Hematopoietic multipotent progenitor cell (in vitro differentiated cells): ENCODE results near the gene MAEA. TPM values are rescaled to one million over a fixed set of nuclear protein-coding genes. Genes with fewer than 3 reads are reported as not detected.
"Not testable (repeated sequence)": the region's sequence is repeated elsewhere in the genome, so short reads cannot be mapped to it uniquely, and the experiment has no call there.

Experiments
- DNase-seq, 3 donors: peaks; one replicate each; pipeline ENCODE4 v3.0.0-alpha.2; 2011 to 2015; ENCODE audit warnings: low read depth in 2 of 3, low spot score in 2 of 3
- total RNA-seq: library from RNA; depleted of rRNA; stranded (reverse); fragments of >200 nt; gene quantifications from one replicate; pipeline ENCODE4 v1.2.3, GENCODE V29; 2012

The MAEA gene
- total RNA-seq, 1 donor = 94.8 TPM

DNA sequence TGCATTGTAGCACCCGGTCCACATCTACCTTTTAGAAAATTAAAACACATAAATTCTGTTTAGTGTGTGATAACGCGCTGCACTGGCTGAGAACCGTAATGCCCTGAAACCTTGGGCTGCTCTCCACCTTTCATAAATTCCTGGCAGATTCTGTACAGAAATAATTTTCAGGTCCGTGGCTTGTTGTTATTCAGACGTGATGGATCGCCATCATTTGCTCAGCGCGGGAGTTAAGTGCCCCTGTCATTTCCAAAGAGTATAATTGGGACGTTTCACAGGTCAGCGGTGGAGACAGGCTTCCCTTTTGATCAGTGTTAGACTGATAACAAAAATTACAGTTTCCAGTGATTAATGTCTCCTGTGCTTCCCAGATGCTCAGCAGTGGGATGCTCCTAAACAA is 73.8 kb downstream of the MAEA start:
- no peak for DNase-seq

- no peak for DNase-seq
Measured at GRCh38 chr4:1364217-1364616, 74.5 kb downstream of the MAEA start.

- no peak for DNase-seq
Measured at GRCh38 chr4:1364748-1365147, 75.1 kb downstream of the MAEA start.

DNA sequence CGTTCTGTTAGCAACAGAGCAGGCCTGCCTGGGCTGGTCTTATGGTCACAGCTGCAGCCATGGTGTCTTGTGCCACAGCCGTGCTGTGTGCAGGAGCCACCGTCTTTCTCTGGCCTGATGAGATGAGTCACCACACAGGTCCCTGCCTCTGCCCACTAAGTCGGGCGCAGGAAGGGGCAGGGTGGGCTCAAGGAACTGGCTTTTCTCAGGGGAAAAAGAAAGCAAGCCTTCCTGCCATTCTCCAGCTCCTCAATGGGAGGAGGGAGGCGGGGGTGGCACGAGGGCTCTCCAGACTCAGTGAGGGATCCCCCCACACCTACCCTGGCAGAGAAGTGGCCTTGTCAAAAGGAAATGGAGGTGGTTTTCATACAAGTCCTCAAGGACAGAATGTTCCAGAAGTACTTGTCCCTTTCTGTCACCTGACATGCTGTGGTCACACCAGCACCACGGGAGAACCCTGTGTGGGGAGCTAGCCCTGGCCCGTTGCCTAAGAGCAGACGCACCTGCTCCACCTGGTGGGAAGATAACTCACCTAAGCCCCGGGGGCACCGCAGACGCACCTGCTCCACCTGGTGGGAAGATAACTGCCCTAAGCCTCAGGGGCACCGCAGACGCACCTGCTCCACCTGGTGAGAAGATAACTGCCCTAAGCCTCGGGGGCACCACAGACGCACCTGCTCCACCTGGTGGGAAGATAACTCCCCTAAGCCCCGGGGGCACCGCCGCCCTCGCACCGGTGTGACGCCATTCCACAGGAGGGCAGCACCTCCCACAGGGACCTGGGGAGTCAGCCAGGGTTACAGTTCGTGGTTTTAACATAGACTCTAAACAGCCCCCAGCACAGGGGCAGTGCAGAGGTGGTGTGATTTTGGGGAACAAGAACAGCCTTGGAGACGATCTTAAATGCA is 75.8 kb downstream of the MAEA start:
- DNase-seq = no peak

- no peak for DNase-seq
Measured at GRCh38 chr4:1366371-1367229, 76.9 kb downstream of the MAEA start.

DNA sequence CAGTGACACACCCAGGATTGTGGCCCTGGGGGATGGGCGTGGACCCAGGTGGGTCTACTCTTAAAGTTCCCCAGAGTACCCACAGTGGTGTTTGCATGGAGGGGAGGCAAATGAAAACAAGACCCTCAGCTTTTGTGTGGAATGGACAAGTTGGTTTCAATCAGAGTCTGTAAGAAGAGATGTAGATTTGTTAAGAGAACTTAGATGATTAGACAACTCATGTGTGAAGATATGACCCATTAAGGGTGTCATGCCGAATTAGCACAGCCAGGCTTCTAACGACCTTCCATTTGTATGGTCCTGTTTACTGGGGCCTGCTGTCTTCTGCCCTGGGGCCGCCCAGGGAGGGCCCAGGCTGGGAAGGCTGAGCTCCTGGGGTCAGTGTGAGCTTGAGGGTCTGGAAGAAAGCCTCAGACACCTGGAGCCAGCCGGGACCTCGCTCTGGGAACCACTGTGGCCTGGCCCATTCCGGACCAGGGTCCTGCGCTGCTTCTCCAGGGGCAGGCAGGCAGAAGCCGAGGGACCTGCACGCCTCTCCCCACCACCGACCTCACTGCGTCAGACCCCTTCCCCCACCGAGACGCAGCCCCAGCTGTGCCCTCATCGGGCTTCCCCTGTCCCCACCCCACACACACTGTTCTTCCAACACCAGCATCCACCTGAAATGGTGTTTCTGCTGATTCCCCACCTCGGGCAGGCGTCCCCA is 77.7 kb downstream of the MAEA start:
- DNase-seq = no peak

- no peak for DNase-seq
Measured at GRCh38 chr4:1367936-1368289, 78.2 kb downstream of the MAEA start.

GRCh38 chr4:1368421-1369090 is 78.9 kb downstream of the MAEA start:
- DNase-seq = no peak

- DNase-seq = no peak
Measured at GRCh38 chr4:1369091-1369450, 79.4 kb downstream of the MAEA start.

GRCh38 chr4:1369479-1370079 is 79.9 kb downstream of the MAEA start:
- no peak for DNase-seq

- DNase-seq = no peak
Measured at GRCh38 chr4:1370321-1371124, 80.8 kb downstream of the MAEA start.

GRCh38 chr4:1371176-1372165 is 81.8 kb downstream of the MAEA start:
- no peak for DNase-seq

- DNase-seq = not testable (repeated sequence)
Measured at GRCh38 chr4:1372576-1372975, 82.9 kb downstream of the MAEA start.

GRCh38 chr4:1373892-1374705 is 84.4 kb downstream of the MAEA start:
- no peak for DNase-seq

- no peak for DNase-seq
Measured at GRCh38 chr4:1374706-1375045, 85.0 kb downstream of the MAEA start.

DNA sequence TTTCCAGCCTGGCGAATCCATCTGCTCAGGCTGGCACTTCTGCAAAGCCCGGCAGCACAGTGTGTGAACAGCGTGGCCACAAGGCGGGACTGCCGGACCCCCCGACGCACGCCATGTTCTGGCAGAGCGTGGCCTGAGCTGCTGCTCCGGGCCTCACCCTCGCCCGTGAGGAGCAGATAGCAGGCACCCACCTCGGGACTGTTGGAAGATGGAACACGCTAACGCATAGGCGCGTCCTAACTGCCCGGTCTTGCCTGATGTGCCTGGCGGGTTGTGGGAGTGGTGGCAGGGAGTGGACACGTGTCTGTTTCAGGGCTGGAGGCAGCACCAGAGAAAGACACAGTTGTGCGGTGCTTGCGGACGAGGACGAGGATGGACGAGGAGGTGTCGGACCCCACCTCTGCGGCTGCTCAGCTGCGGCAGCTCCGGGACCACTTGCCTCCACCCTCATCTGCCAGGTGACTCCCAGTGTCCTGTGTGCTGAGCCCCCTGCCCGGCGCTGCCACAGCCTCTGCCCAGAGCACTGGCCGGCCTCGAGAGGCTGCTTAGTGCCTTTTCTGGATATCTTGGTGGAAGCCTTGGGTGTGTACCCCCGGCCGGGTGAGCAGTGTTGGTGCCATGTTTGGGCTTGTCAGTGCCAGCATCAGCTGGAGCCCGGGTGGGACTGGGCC is 85.5 kb downstream of the MAEA start:
- DNase-seq = no peak

DNA sequence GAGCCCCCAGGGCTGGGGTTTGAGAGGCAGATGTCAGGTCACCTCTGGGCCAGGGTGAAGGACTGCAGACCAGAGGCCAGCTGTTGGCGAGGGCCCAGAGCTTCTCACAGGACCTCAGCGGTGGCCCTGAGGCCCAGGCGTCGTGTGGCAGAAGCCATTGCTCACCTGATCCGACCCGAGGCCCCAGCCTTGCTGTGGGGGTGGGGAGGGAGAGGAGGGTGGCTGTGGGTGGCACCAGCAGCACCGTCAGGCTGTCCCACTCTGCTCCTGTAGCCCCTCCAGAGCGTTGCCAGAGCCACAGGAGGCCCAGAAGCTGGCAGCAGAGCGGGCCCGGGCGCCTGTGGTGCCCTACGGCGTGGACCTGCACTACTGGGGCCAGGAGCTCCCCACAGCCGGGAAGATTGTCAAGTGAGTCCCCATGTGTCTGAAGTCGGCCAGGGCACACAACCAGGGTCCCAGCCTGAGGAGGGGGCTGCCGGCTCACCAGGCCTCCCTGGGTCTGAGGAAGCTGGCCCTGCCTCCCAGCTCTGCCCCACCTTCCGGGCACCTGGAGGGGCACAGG is 86.2 kb downstream of the MAEA start:
- DNase-seq = no peak
